K562 treated with DMSO at 1 percent for 48 hours (cell line): ENCODE data around the gene CATSPER4. TPM values are rescaled to one million over a fixed set of nuclear protein-coding genes. Genes with fewer than 3 reads are reported as not detected.

ENCODE experiments used
- total RNA-seq: library from RNA; unstranded; fragments of 300-600 nt; gene quantifications from 2 replicates; pipeline ENCODE4 v1.2.3, GENCODE V29; 2022; ENCODE audit warnings: low replicate concordance; ENCODE audit errors: extremely low read depth

Gene CATSPER4
- total RNA-seq: not detected in 2 replicates

DNA sequence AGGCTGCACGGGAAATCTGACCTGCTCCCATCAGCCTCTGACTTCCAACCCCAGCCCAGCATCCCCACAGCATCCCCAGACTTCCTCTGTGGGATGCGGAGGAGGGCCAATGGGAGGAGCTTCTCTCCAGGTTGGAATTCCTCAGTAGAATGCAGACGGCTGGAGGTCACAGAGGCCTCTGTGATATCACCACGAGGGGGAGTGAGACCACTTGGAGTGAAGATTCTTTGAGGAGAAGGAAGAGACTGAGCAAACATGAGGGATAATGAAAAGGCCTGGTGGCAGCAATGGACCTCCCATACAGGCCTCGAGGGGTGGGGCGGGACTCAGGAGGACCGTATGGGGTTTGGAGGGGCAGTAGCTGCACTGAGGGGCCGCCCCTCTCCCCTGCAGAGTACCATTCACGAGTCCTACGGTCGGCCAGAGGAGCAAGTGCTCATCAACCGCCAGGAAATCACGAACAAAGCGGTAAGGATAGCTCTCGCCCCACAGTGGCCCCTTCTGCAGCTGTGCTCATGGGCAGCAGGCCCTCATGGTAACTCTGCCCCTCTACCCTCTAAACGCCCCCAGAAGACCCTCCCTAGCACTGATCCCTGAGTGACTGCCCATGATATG, at the start of gene CATSPER4:
TSS of gene CATSPER4 (plus strand) at position 230 of the 615 bp plus-strand sequence. CDS start at position 256, 26 bp downstream.

DNA sequence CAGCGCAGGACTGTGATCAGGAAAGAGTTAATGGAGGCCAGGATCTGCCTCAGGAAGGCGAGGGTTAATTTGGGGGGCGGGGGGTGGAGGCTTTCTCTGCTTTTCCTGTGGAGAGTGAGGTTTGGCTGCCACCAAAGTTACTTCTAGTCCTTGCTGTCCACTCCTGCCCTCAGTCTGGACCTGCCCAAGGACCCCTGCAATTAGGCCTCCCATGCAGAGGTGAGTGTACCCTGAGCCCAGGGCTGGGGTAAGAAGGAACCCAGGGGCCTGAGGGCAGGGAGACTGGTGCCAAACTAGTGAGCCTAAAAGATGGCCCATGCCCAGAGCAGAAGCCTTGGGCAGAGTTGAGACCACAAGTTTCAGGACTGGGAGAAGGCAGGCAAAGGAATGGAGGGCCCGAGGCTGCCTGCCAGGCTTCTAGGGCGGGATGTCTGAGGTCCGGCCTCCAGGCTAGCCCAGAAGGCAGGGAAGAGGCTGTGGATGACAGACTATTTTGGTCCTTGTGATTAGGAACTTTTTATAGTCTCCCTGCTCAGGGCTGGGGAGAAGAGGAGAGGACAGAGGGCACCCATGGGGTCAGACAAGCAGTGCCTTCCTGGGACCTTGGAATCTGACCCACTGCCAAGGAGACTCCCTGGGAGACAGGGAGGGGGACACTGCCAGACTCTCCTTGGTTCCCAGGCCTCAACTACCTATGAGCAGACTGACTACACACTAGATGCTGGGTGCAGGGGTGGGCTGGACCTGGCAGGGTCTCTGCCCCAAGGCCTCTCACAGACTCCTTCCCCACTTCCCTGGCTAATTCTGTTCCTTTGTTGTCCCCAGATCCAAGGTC, 31.3 kb upstream of the CATSPER4 start, which contains the start of gene FAM110D:
TSS of gene FAM110D (plus strand) at position 172 of the 835 bp plus-strand sequence. CDS start 2,213 bp downstream, outside the sequence.

DNA sequence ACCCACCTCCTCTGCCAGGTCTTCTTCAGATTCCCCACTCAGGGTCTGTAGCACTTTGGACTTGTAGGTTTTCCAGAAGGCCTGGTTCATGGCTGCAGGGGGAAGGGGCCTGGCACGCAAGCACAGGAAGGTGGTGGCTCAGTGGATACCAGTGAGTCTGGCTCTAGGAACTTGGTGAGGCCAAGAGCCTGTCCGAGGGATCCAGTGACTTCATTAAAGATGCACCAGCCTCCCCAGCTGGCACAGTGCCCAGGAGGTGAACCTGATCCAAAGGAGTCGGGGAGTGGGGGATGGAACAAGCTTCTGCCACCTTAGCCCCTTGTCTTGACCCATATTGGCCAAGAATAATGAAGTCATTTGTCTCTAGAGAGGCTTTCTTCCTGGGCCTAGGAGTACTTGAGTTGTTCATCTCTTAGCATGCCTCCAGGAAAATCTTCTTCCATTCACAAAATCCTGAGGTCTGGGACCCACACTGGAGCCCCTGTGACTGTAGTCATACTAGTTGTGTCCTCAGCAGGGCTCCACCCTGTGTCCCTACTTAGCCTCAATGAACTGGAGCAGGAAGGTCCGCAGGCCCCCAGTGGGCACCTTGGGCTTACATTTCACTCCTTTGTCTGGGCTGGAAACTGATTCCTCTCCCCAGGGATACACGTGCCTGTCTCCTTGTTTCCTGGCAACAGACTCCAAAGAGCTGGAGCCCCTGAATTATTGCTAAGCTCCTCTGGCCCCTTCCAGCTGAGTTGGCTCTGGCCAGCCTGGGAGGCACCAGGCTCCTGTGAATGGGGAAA, 21.8 kb upstream of the CATSPER4 start, which contains the start of gene C1orf232:
TSS of gene C1orf232 (minus strand) at position 554 of the 788 bp plus-strand sequence. CDS start at position 90, 464 bp downstream.

DNA sequence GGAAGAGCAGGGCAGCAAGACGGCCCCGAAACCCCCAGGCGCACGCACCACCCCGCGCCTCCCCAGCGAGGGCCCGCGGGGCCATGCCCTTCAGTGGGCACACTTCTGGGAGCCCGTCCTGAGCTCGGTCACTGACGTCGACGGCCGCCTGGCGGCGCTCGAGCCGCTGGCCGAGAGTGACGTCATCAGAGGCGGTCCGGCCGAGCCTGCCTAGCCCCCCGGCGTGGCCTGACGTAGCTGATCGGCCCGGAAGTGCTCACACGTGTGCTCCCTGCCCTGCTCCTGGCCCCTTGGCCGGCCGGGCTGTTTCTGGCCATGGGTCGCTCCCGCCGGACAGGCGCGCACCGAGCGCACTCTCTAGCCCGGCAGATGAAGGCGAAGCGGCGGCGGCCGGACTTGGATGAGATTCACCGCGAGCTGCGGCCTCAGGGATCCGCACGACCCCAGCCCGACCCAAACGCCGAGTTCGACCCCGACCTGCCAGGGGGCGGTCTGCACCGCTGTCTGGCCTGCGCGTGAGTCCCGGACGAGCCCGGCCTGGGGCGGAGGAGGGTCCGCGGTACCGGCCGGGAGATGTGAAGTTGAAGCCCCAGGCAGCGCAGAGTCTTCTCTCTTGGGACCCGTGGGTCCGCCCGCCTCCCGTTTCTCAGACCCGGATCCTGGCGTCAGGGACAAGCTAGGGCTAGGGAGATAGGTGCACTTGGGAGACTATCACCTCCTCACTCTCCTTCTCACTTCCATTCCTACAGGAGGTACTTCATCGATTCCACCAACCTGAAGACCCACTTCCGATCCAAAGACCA, 20.5 kb upstream of the CATSPER4 start, which contains the start of gene ZNF593:
TSS of gene ZNF593 (plus strand) at position 240 of the 803 bp plus-strand sequence. CDS start at position 316, 76 bp downstream.

DNA sequence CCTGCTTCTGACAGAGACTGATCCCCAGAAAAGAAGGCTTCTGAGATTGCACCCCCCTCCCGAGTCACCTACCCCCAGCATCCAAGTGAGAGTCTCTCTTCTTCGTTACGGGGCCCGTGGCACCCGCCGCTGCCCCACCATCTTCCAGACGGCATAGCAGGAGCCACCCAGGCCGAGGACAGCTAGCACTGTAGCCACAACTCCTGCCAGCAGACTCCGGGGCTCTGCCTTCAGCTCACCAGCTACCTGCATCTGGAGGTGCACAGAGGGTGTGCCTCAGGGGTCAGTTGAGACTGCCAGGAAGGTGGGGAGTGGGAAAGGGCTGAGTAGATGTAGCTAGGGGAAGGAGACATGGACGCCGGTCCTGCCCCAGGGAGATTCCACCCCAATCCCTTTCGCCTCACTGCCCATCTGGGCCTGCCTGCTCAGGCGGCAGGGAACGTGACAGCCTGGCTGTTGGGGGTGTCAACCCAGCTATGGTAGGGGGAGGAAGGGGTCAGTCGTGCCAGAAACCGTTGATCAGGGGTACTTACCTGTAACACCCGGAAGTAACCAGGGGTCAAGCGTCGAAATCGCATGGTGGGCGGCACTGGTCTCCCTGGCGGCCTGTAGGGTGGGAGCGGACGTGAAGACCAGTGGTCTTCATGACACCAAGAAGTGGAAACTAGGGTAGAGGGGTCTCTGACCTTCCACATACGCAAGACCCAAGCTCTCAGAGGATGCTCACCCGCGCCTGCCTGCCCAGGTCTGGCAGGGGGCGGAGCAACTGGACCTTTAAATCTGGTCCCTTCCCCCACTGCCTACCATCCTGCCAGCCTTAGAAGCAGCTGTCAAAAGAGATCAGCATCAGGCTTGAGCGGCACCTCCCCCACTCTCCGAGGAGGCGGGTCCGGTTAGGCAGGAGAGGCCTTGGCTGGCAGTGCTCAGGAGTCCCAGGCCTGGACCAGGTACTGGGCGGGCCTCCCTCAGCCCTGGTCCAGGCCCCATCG, 19.0 kb upstream of the CATSPER4 start, which contains the start of gene ZNF593OS:
TSS of gene ZNF593OS (minus strand) at position 749 of the 989 bp plus-strand sequence. CDS start at position 578, 171 bp downstream.

DNA sequence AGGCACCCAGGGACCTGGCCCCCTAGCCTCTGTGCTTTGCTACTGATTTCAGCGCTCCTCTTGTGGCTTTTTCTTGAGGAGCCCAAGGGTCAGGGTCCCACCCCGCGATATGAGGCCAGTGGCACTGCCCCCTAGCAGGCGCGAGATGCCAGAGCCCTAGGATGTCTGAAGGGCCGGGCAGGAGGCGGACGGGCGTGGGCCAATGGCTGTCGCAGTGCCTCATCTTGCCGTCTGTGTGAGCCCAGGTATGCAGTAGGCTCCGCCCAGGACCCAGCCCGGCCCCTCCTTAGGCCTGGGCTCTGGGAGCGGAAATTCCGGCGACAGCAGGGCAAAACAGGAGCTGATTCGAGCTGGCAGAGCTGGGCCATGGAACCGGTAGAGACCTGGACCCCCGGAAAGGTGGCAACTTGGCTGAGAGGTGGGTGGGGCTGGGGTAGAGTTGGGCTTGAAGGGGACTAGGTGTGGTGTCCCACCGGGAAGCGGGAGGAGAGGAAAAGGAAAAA, 13.2 kb upstream of the CATSPER4 start, which contains the start of gene CNKSR1:
TSS of gene CNKSR1 (plus strand) at position 310 of the 503 bp plus-strand sequence. CDS start at position 367, 57 bp downstream.

DNA sequence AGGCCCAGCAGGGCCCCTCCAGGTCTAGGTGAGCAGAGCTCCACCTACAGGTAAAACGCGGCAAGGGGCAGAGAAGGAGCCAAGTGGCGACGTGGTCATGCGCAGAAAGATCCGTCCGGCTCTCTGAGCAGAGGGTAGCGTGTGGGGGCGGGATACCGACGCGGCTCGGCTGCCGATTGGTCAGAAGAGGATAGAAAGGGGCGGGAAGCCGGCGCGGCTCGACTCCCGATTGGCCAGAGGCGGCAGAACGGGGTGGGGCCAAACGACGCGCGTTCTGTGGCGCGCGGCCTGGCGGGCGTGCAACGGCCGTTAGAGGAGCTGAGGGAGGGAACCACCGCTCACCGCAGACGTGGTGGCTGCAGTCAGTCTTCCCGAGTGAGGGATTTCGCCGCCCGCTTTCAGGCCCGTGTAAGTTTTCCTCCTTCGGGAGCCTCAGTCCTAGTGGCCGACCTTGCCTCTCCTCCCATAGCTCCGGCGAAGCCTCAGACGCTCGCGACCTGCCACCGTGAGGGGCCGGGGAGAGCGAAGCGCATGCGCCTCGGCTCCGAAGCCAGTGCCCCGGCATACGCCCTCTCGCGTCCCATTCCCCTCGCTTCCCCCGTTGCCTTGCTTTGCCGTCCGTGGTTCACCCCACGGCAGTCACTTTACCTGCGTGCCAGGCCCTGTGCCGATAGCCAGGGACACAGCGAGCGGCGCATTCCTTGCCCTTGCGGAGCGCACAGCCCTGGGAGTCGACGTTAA, 43.7 kb downstream of the CATSPER4 start, which contains the start of gene CEP85:
TSS of gene CEP85 (plus strand) at position 298 of the 741 bp plus-strand sequence. CDS start 5,584 bp downstream, outside the sequence.

Other genes starting within 250 kb of the CATSPER4 start
- gene PAFAH2, start 192.5 kb upstream of the CATSPER4 start, total RNA-seq: not detected in 2 replicates
- gene EXTL1, start 168.8 kb upstream of the CATSPER4 start, total RNA-seq: not detected in 2 replicates
- not detected in 2 replicates for gene SLC30A2, start 144.5 kb upstream of the CATSPER4 start, total RNA-seq
- not detected in 2 replicates for gene TRIM63, start 123.0 kb upstream of the CATSPER4 start, total RNA-seq
- gene PDIK1L, start 78.8 kb upstream of the CATSPER4 start, total RNA-seq: not detected in 2 replicates
- gene FAM110D, start 31.5 kb upstream of the CATSPER4 start, total RNA-seq: not detected in 2 replicates
- gene C1orf232, start 21.6 kb upstream of the CATSPER4 start, total RNA-seq: not detected in 2 replicates
- not detected in 2 replicates for gene ZNF593, start 20.7 kb upstream of the CATSPER4 start, total RNA-seq
- gene ZNF593OS, start 18.8 kb upstream of the CATSPER4 start, total RNA-seq: not detected in 2 replicates
- gene CNKSR1, start 13.1 kb upstream of the CATSPER4 start, total RNA-seq: not detected in 2 replicates
- not detected in 2 replicates for gene CEP85, start 43.6 kb downstream of the CATSPER4 start, total RNA-seq
- not detected in 2 replicates for gene SH3BGRL3, start 89.5 kb downstream of the CATSPER4 start, total RNA-seq
- gene UBXN11, start 116.0 kb downstream of the CATSPER4 start, total RNA-seq: not detected in 2 replicates
- gene CD52, start 127.4 kb downstream of the CATSPER4 start, total RNA-seq: not detected in 2 replicates
- gene CRYBG2, start 163.5 kb downstream of the CATSPER4 start, total RNA-seq: not detected in 2 replicates
- gene ZNF683, start 182.1 kb downstream of the CATSPER4 start, total RNA-seq: not detected in 2 replicates
- gene LIN28A, start 220.2 kb downstream of the CATSPER4 start, total RNA-seq: not detected in 2 replicates
- not detected in 2 replicates for gene DHDDS, start 241.7 kb downstream of the CATSPER4 start, total RNA-seq